B cell (primary cell): Measurements from ENCODE around the gene B9D1.

Source experiments
- EZH2 ChIP-seq: IDR thresholded peaks from 2 replicates; pipeline ENCODE4 v1.6.1; 2012; ENCODE audit warnings: borderline replicate concordance, low read depth, mild to moderate bottlenecking, moderate library complexity, low read length; ENCODE audit not compliant: insufficient read depth, poor library complexity, severe bottlenecking
- TF ChIP-seq, protein P1 (sequence below): fragments of 200-600 bp; IDR thresholded peaks from one replicate; pipeline ENCODE4 v1.8.0; 2022; ENCODE audit warnings: antibody characterized with exemption, mild to moderate bottlenecking

DNA sequence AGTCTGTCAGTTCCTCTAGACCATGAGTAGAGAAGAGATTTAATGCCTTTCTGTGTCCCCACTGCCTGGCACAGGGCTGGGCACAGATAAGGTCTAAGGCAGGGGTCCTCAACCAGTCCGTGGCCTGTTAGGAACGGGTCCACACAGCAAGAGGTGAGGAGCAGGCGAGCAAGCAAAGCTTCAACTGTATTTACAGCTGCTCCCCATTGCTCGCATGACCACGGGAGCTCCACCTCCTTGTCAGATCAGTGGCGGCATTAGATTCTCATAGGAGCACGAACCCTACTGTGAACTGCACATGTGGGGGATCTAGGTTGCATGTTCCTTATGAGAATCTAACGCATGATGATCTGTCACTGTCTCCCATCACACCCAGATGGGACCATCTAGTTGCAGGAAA is 1.8 kb downstream of the B9D1 start:
- TF ChIP-seq, protein P1, sequence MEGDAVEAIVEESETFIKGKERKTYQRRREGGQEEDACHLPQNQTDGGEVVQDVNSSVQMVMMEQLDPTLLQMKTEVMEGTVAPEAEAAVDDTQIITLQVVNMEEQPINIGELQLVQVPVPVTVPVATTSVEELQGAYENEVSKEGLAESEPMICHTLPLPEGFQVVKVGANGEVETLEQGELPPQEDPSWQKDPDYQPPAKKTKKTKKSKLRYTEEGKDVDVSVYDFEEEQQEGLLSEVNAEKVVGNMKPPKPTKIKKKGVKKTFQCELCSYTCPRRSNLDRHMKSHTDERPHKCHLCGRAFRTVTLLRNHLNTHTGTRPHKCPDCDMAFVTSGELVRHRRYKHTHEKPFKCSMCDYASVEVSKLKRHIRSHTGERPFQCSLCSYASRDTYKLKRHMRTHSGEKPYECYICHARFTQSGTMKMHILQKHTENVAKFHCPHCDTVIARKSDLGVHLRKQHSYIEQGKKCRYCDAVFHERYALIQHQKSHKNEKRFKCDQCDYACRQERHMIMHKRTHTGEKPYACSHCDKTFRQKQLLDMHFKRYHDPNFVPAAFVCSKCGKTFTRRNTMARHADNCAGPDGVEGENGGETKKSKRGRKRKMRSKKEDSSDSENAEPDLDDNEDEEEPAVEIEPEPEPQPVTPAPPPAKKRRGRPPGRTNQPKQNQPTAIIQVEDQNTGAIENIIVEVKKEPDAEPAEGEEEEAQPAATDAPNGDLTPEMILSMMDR, result no peak
- no peak for TF ChIP-seq EZH2
